GM21528 (cell line): Measurements from ENCODE around the gene RNF186.
"Not testable (repeated sequence)": the region's sequence is repeated elsewhere in the genome, so short reads cannot be mapped to it uniquely, and the experiment has no call there.

Experiments
- ATAC-seq: cut with Tn5 transposase; IDR thresholded peaks from one replicate; pipeline ENCODE4 v1.9.1; 2021; ENCODE audit warnings: mild to moderate bottlenecking, moderate library complexity; ENCODE audit not compliant: unreplicated experiment, low FRiP score

The RNF186 gene

GRCh38 chr1:19814681-19815503, at the start of gene RNF186:
RNF186 (minus strand) TSS chr1:19815283; CDS start chr1:19815101, 182 bp downstream.
- no peak for ATAC-seq

- ATAC-seq: no peak
These were observed 49.6 kb upstream of the RNF186 start for GRCh38 chr1:19864570-19865160.

- no peak for ATAC-seq
These were observed 47.9 kb upstream of the RNF186 start for GRCh38 chr1:19862944-19863343.

- ATAC-seq: no peak
These were observed 46.9 kb upstream of the RNF186 start for GRCh38 chr1:19861842-19862530.

GRCh38 chr1:19861034-19861433, 46.0 kb upstream of the RNF186 start:
- ATAC-seq: no peak

- no peak for ATAC-seq
These were observed 45.3 kb upstream of the RNF186 start for GRCh38 chr1:19860418-19860817.

- ATAC-seq: no peak
These were observed 44.8 kb upstream of the RNF186 start for GRCh38 chr1:19859876-19860275.

GRCh38 chr1:19858893-19859292, 43.8 kb upstream of the RNF186 start:
- ATAC-seq: no peak

GRCh38 chr1:19854866-19855265, 39.8 kb upstream of the RNF186 start:
- ATAC-seq: no peak

- ATAC-seq: no peak
These were observed 37.0 kb upstream of the RNF186 start for GRCh38 chr1:19852036-19852435.

- no peak for ATAC-seq
These were observed 35.1 kb upstream of the RNF186 start for GRCh38 chr1:19850214-19850613.

GRCh38 chr1:19849307-19849706, 34.2 kb upstream of the RNF186 start:
- not testable (repeated sequence) for ATAC-seq

- ATAC-seq: not testable (repeated sequence)
These were observed 32.3 kb upstream of the RNF186 start for GRCh38 chr1:19847334-19847733.

GRCh38 chr1:19846338-19846737, 31.3 kb upstream of the RNF186 start:
- no peak for ATAC-seq

GRCh38 chr1:19845555-19845954, 30.5 kb upstream of the RNF186 start:
- ATAC-seq: no peak

GRCh38 chr1:19844731-19845495, 29.8 kb upstream of the RNF186 start:
- ATAC-seq: no peak

- no peak for ATAC-seq
These were observed 25.1 kb upstream of the RNF186 start for GRCh38 chr1:19840228-19840627.

GRCh38 chr1:19837866-19838265, 22.8 kb upstream of the RNF186 start:
- no peak for ATAC-seq

GRCh38 chr1:19835578-19835977, 20.5 kb upstream of the RNF186 start:
- no peak for ATAC-seq

- ATAC-seq: no peak
These were observed 16.4 kb upstream of the RNF186 start for GRCh38 chr1:19831441-19831840.

- ATAC-seq: no peak
These were observed 13.5 kb upstream of the RNF186 start for GRCh38 chr1:19828546-19828945.
